ENCODE data around the gene TMEM175. TPM values are rescaled to one million over a fixed set of nuclear protein-coding genes. Genes with fewer than 3 reads are reported as not detected.
A peak's percentile ranks its signal among the peaks of the same experiment; 100 is the strongest.
"Not testable (repeated sequence)": the region's sequence is repeated elsewhere in the genome, so short reads cannot be mapped to it uniquely, and the experiment has no call there.

Gene TMEM175
- total RNA-seq, 1 donor from 2014 or later = 7.6 TPM

GRCh38 chr4:970046-970745 is 37.9 kb downstream of the TMEM175 start:
- no peak for DNase-seq (ENCODE audit: low read depth, low spot score)

GRCh38 chr4:970854-971520 is 38.7 kb downstream of the TMEM175 start:
- DNase-seq (ENCODE audit: low read depth, low spot score) = no peak

- DNase-seq (ENCODE audit: low read depth, low spot score) = no peak
Observed at GRCh38 chr4:971666-972500, 39.6 kb downstream of the TMEM175 start.

GRCh38 chr4:972651-973424 is 40.6 kb downstream of the TMEM175 start:
- no peak for DNase-seq (ENCODE audit: low read depth, low spot score)

GRCh38 chr4:973431-974397 is 41.5 kb downstream of the TMEM175 start, which contains the start of gene DGKQ:
TSS of gene DGKQ (minus strand) at chr4:973569. CDS start at chr4:973482, 87 bp downstream.
- peak; percentile 24 for DNase-seq (ENCODE audit: low read depth, low spot score)

GRCh38 chr4:974668-975067 is 42.4 kb downstream of the TMEM175 start:
- DNase-seq (ENCODE audit: low read depth, low spot score) = no peak

GRCh38 chr4:976016-976415 is 43.8 kb downstream of the TMEM175 start:
- DNase-seq (ENCODE audit: low read depth, low spot score) = not testable (repeated sequence)

- DNase-seq (ENCODE audit: low read depth, low spot score) = no peak
Observed at GRCh38 chr4:978957-979701, 46.9 kb downstream of the TMEM175 start.

- no peak for DNase-seq (ENCODE audit: low read depth, low spot score)
Observed at GRCh38 chr4:982291-982690, 50.0 kb downstream of the TMEM175 start.

GRCh38 chr4:982814-983213 is 50.6 kb downstream of the TMEM175 start:
- DNase-seq (ENCODE audit: low read depth, low spot score) = no peak

GRCh38 chr4:984336-985054 is 52.2 kb downstream of the TMEM175 start:
- no peak for DNase-seq (ENCODE audit: low read depth, low spot score)

- DNase-seq (ENCODE audit: low read depth, low spot score) = no peak
Observed at GRCh38 chr4:985123-985830, 53.0 kb downstream of the TMEM175 start.

- no peak for DNase-seq (ENCODE audit: low read depth, low spot score)
Observed at GRCh38 chr4:986428-986878, 54.2 kb downstream of the TMEM175 start.

- DNase-seq (ENCODE audit: low read depth, low spot score) = peak; percentile 36
Observed at GRCh38 chr4:986879-987623, 54.8 kb downstream of the TMEM175 start, which contains the start of gene IDUA. TSS of gene IDUA (plus strand) at chr4:987044. CDS start at chr4:987085, 41 bp downstream.

GRCh38 chr4:987624-988513 is 55.6 kb downstream of the TMEM175 start:
- no peak for DNase-seq (ENCODE audit: low read depth, low spot score)
